Thyroid gland (tissue), 4 donors: Measurements from ENCODE around the gene TRMO.

Experiments used
- POLR2A ChIP-seq, 2 donors: fragments of 450-650 bp; IDR thresholded peaks; one replicate each; pipeline ENCODE4 v1.6.1; 2017; ENCODE audit warnings: antibody characterized with exemption in 2 of 2, mild to moderate bottlenecking in 2 of 2, moderate library complexity in 1 of 2
- TF ChIP-seq, protein P1 (sequence below), 6 experiments: fragments of 200-600 bp in 3 of 6; fragments of 450-650 bp in 3 of 6; sonication (generic) in 3 of 6; IDR thresholded peaks; one replicate each; pipeline ENCODE4 v1.5.1; 2016 to 2019; ENCODE audit warnings: antibody characterized with exemption in 6 of 6, mild to moderate bottlenecking in 2 of 6, inconsistent platforms in 1 of 6, moderate library complexity in 1 of 6

DNA sequence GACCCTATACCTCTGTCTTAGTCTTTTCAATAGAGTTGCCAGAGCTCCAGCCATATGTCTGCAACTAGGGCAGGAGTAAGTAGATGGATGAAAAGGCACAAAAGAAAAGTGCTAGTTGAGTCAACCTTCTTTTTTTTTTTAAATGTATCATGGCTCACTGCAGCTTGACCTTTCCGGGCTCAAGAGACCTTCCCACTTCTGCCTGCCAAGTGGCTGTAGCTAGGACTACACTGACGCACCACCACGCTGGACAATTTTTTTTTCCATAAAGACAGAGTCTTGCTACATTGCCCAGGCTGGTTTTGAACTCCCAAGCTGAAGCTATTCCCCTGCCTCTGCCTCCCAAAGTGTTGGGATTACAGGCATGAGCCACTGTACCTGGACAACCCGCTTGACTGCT lies 42.0 kb downstream of the TRMO start:
- TF ChIP-seq, protein P1, sequence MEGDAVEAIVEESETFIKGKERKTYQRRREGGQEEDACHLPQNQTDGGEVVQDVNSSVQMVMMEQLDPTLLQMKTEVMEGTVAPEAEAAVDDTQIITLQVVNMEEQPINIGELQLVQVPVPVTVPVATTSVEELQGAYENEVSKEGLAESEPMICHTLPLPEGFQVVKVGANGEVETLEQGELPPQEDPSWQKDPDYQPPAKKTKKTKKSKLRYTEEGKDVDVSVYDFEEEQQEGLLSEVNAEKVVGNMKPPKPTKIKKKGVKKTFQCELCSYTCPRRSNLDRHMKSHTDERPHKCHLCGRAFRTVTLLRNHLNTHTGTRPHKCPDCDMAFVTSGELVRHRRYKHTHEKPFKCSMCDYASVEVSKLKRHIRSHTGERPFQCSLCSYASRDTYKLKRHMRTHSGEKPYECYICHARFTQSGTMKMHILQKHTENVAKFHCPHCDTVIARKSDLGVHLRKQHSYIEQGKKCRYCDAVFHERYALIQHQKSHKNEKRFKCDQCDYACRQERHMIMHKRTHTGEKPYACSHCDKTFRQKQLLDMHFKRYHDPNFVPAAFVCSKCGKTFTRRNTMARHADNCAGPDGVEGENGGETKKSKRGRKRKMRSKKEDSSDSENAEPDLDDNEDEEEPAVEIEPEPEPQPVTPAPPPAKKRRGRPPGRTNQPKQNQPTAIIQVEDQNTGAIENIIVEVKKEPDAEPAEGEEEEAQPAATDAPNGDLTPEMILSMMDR (IDR thresholded peaks at IDR 0.05): no peak
- no peak for TF ChIP-seq POLR2A (IDR thresholded peaks at IDR 0.05)
